H1 (cell line): Measurements from ENCODE around the gene RNF215.

Source experiments
- CHD7 ChIP-seq: fragments of 300-600 bp; sonication (generic); IDR thresholded peaks from 2 replicates; pipeline ENCODE4 v1.7.1; 2012; ENCODE audit warnings: low read length, moderate library complexity, mild to moderate bottlenecking, inconsistent platforms; ENCODE audit not compliant: insufficient replicate concordance
- CTCF ChIP-seq, 3 experiments: IDR thresholded peaks; 1 replicate in 2 of 3; 2 replicates in 1 of 3; pipeline versions ENCODE4 v1.5.1 to v1.6.1; 2011; ENCODE audit warnings: low read length in 3 of 3, mild to moderate bottlenecking in 3 of 3, inconsistent platforms in 2 of 3, low read depth in 1 of 3, moderate library complexity in 1 of 3; ENCODE audit not compliant: insufficient read depth in 1 of 3; ENCODE audit errors: control extremely low read depth in 1 of 3
- KDM1A ChIP-seq: fragments of 200-600, 300-600 bp; sonication (generic); IDR thresholded peaks from 2 replicates; pipeline ENCODE4 v1.7.1; 2016; ENCODE audit warnings: mild to moderate bottlenecking, low read length, borderline replicate concordance
- MAX ChIP-seq: IDR thresholded peaks from 2 replicates; pipeline ENCODE4 v1.6.1; 2012; ENCODE audit warnings: inconsistent platforms
- POLR2AphosphoS5 ChIP-seq: IDR thresholded peaks from 2 replicates; pipeline ENCODE4 v1.6.1; 2011; ENCODE audit warnings: low read depth, low read length
- RNF2 ChIP-seq: fragments of 200-900, 300-1000 bp; sonication (generic); IDR thresholded peaks from 2 replicates; pipeline ENCODE4 v1.7.1; 2016; ENCODE audit warnings: borderline replicate concordance, low read depth, mild to moderate bottlenecking, antibody characterized with exemption, low read length; ENCODE audit not compliant: poor library complexity, severe bottlenecking; ENCODE audit errors: missing control alignments
- SUZ12 ChIP-seq: fragments of 200-600 bp; sonication (generic); IDR thresholded peaks from 2 replicates; pipeline ENCODE4 v1.6.1; 2012; ENCODE audit warnings: mild to moderate bottlenecking, inconsistent platforms, low read length, moderate library complexity, mixed read lengths
- ZNF274 ChIP-seq: IDR thresholded peaks from 2 replicates; pipeline ENCODE4 v1.7.0; 2012; ENCODE audit warnings: low read length, borderline replicate concordance; ENCODE audit errors: extremely low read depth

- TF ChIP-seq ZNF274 (no peak), CHD7 (no peak), MAX (no peak), CTCF (IDR thresholded peaks at IDR 0.05; ENCODE audit: control extremely low read depth in 1 of 3, insufficient read depth in 1 of 3, low read depth in 1 of 3, low read length in 3 of 3) (no peak), KDM1A (no peak), SUZ12 (no peak), RNF2 (no peak), POLR2AphosphoS5 (no peak)
Observed at GRCh38 chr22:30433773-30434172, 46.6 kb upstream of the RNF215 start.
